GM21390 (cell line): ENCODE results near the gene SGSM2.

Experiments used
- ATAC-seq: cut with Tn5 transposase; IDR thresholded peaks from one replicate; pipeline ENCODE4 v1.9.1; 2021; ENCODE audit not compliant: unreplicated experiment

Gene SGSM2

DNA sequence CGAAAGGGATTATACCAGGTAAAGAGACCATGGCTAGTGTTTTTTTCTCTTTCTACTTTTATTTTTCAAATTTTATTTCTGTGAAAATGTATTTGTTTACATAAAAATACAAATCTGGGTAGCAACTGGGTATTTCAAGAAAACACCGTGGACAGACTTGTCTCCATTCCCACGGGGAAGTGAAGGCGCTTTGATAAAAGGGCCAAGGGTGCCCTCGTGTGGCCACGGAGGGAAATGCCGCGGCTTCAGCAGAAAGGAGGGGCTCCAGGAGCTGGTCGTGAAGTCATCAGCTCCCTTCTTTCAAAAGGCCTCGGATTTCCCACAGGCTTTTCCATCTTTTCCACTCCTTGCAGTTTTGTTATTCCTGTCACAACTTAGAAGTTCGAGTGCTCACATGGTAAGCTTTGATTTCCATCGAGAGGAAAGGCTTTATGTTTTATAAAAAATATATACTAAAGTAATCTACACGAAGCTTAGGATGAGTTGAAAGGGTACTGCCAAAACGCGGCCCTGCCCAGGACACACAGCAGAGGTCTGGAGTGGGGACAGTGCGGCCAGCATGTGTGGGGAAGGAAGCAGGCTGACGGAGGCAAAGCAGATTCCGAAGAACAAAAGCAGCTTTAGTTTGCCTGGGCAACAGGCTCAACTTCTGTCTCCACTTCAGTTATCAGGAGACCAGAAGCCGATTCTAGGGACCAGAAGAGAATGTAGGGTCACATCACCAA lies 78.9 kb downstream of the SGSM2 start:
- ATAC-seq = no peak

DNA sequence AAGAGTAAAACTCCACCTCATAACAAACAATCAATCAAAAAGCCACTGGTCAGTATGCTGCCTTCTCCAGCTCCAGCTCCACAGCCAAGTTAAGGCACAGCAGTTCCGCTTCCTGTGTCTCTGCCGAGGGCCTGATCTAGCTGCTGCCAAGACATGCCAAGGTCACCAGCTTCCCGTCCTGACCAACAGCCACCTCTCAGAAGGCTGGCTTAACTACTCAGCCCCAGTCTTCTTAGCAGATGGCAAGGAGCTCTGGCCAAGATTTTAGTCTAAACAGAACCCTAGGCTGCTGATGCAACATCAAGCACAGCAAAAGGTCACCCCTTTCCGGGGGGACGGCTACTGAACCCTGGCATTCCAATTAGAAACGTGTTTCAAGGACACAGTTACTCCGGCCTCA lies 81.3 kb downstream of the SGSM2 start:
- no peak for ATAC-seq

DNA sequence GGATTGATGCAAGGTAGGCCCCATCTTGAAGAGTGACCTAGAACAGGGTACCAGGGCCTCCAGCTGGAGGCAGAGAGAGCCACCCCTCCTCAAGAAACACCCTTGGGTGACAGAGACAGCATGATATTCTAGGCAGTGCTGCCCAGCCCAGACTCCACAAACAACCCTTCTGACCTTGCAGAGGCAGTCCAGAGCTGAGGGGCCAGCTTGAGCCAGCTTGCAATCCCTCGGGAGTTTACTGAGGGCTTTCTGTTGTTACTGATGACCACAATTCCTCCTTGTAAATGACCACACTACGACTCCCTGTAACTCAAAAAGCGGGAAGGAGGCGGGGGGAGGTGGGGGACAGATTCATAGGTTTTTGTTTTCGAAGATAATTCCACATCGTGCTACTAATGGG lies 82.2 kb downstream of the SGSM2 start:
- no peak for ATAC-seq

DNA sequence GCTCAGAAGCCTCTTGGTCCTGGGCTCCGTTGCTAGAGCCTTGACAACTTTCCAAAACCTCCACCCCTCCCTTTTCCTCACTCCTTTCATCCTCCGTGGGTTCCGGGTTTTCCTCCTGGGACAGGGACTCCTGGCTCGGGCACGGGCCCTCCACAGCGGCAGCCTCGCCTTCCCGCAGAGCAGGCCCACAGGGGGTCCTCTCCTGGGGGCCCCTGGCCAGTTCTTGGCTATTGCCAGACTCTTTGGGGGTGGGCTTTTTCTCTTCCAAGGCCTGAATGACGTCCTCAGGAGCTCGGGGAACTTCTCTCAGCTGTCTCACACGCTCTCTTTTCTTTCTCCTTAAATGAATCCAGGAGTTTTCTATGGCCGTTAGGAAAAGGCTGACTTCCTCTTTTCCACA lies 82.9 kb downstream of the SGSM2 start:
- ATAC-seq = no peak

DNA sequence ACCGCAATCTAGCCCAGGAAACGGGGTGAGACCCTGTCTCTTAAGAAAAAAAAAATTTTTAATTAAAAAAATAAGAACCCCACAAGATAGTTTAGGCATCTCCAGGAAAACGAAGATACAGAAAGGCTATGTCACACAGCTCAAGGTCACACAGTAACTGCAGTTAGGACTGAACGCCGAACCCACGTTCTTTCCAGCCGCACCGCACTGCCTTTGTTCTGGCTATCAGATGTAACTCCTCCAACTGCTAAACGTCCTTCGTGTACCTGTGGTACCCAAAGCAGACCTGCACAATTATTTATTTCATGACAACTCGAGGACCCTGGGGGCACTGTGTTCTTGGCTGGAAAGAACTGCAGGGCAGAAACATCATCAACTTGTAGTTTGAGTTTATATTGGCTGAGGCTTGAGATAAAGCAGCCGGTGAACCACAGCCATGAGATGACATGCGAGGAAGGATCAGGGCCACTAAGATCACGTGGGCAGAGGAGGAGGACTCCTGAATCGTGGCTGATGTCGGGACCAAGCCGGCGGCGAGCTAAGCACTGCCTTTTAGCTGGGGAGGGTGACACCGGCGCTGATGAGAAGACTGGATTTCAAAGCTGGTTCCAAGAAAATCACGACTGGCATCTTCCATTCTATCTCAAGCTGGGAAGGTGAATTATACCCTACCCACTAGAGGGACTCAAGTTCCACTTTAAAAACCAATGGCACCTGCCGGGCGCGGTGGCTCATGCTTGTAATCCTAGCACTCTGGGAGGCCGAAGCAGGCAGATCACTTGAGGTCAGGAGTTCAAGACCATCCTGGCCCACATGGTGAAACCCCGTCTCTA lies 84.2 kb downstream of the SGSM2 start:
- no peak for ATAC-seq

DNA sequence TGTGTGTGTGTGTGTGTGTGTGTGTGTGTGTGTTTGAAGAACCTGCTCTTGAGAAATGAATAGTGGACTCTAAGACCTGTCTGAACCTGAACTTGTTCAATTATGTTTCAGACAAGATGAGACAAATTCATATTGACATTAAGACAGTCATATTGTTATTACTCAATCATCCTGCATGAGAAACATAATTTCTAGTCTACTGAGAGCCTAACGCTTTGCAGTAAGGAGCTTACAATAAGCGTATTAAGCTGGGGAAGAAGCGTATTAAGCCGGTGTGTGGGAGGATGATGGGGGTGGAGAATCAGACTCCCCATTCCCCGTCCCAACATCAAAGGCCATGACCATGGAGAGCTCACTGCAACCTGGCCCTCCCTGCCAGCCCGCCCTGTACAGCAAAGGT lies 86.0 kb downstream of the SGSM2 start:
- no peak for ATAC-seq

DNA sequence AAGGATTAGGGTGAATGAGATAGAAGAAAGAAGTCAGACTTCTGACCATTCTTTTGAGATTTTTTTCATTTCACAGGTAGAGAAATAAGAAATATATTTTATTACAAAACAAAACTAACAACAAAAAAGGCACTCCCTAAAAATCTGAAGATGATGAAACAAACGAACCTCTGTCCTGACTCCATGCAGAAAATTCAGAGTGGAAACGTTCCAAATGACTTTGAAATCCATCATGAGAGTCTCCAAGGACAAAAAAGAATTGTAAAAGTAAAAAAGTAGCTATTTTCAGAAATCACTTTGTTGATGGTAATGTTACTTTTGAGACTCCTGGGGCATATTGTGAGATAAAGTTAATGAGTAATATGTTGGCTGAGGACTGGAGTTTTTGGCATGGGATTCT lies 89.9 kb downstream of the SGSM2 start:
- no peak for ATAC-seq

DNA sequence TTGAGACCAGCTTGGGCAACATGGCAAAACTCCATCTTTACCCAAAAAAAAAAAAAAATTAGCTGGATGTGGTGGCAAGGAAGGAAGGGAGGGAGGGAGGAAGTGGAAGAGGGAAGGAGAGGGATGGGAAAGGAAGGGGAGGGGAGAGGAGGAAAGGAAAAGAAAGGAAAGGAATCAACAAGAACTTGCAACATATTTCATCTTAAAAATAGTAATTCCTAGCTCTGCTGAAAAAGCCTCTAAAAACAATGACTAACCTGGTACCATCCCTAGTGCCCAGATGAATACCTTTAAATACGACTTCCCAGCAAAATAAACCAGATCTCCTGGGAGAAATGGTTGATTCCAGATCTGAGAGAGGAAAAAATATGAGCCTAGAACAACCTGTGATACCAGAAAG lies 90.6 kb downstream of the SGSM2 start:
- no peak for ATAC-seq
